Peyer's patch (tissue), 4 donors: Measurements from ENCODE around the gene PLXNA4.

Experiments used
- CTCF ChIP-seq, 6 experiments: fragments of 450-650 bp in 4 of 6; fragments of 200-600 bp in 2 of 6; sonication (generic) in 1 of 6; IDR thresholded peaks; one replicate each; pipeline ENCODE4 v1.5.1; 2017 to 2019; ENCODE audit warnings: antibody characterized with exemption in 6 of 6, mild to moderate bottlenecking in 3 of 6, moderate library complexity in 1 of 6
- POLR2A ChIP-seq, 2 donors: fragments of 450-650 bp; IDR thresholded peaks; one replicate each; pipeline ENCODE4 v1.5.1; 2017; ENCODE audit warnings: antibody characterized with exemption in 2 of 2, mild to moderate bottlenecking in 2 of 2, moderate library complexity in 2 of 2

- TF ChIP-seq CTCF (IDR thresholded peaks at IDR 0.05) (no peak), POLR2A (IDR thresholded peaks at IDR 0.05) (no peak)
These were observed 314.2 kb downstream of the PLXNA4 start for GRCh38 chr7:132262160-132262470.
